Measurements from ENCODE around the gene OR1E2.
"Not testable (repeated sequence)": the region's sequence is repeated elsewhere in the genome, so short reads cannot be mapped to it uniquely, and the experiment has no call there.

The OR1E2 gene

GRCh38 chr17:3398310-3398709, 35.3 kb downstream of the OR1E2 start, which contains the start of gene OR1E1:
OR1E1 (minus strand) TSS chr17:3398410; CDS start chr17:3398410, 0 bp downstream.
- Histone ChIP-seq H3K4me1 (ENCODE audit: low read length) (no peaks in the 10 kb centered on the region), H3K9ac (ENCODE audit: low read length) (no peak within 1 kb of the TSS), H3K9me2 (replicated peaks; ENCODE audit: insufficient read depth, low read length) (no peaks in the 10 kb centered on the region), H3K9me3 (replicated peaks; ENCODE audit: insufficient read depth, low read length) (no peaks in the 10 kb centered on the region), H3K4me3 (ENCODE audit: low read length) (no peak within 1 kb of the TSS), H3K27me3 (replicated peaks; ENCODE audit: insufficient read depth, low read length) (no peaks in the 10 kb centered on the region), H3K27ac (ENCODE audit: low read length) (no peak within 1 kb of the TSS), H2AFZ (ENCODE audit: low read length) (no peak within 1 kb of the TSS), H4K20me1 (ENCODE audit: insufficient read depth, low read length) (no peaks in the 10 kb centered on the region), H3K79me2 (ENCODE audit: low read length) (no peaks in the 10 kb centered on the region), H3K36me3 (replicated peaks; ENCODE audit: insufficient read depth, low read length) (no peaks in the 10 kb centered on the region), H3K4me2 (ENCODE audit: low read depth, low read length) (no peak within 1 kb of the TSS), H3F3A (ENCODE audit: insufficient read depth, low read length) (no peaks in the 10 kb centered on the region)
- TF ChIP-seq EZH2phosphoT487 (IDR thresholded peaks at IDR 0.05; ENCODE audit: low read length) (no peak), CTCF (IDR thresholded peaks at IDR 0.05; ENCODE audit: low read length) (no peak), EZH2 (optimal IDR thresholded peaks at IDR 0.05; ENCODE audit: low read depth, low read length) (no peak)
- DNase-seq: no peak

GRCh38 chr17:3397801-3398200, 35.8 kb downstream of the OR1E2 start:
- H3K27me3 ChIP-seq (replicated peaks; ENCODE audit: insufficient read depth, low read length); H3K27ac ChIP-seq (ENCODE audit: low read length); H3K9me3 ChIP-seq (replicated peaks; ENCODE audit: insufficient read depth, low read length); H4K20me1 ChIP-seq (ENCODE audit: insufficient read depth, low read length); H3K4me2 ChIP-seq (ENCODE audit: low read depth, low read length); H3K36me3 ChIP-seq (replicated peaks; ENCODE audit: insufficient read depth, low read length); H3K4me3 ChIP-seq (ENCODE audit: low read length); H3K4me1 ChIP-seq (ENCODE audit: low read length); H3F3A ChIP-seq (ENCODE audit: insufficient read depth, low read length); H3K9ac ChIP-seq (ENCODE audit: low read length); H3K79me2 ChIP-seq (ENCODE audit: low read length); H2AFZ ChIP-seq (ENCODE audit: low read length); H3K9me2 ChIP-seq (replicated peaks; ENCODE audit: insufficient read depth, low read length); DNase-seq: not testable (repeated sequence)

- no peak for DNase-seq
Measured at GRCh38 chr17:3389791-3390190, 43.9 kb downstream of the OR1E2 start.

More at GRCh38 chr17:3389791-3390190, 43.9 kb downstream of the OR1E2 start:
- Histone ChIP-seq H3K27me3 (replicated peaks; ENCODE audit: insufficient read depth, low read length) (no peaks in the 10 kb centered on the region), H3K4me1 (ENCODE audit: low read length) (no peaks in the 10 kb centered on the region), H3K4me3 (ENCODE audit: low read length) (no peak overlapping the region), H3K9ac (ENCODE audit: low read length) (no peak overlapping the region), H3K79me2 (ENCODE audit: low read length) (no peaks in the 10 kb centered on the region), H3K9me3 (replicated peaks; ENCODE audit: insufficient read depth, low read length) (no peaks in the 10 kb centered on the region), H3F3A (ENCODE audit: insufficient read depth, low read length) (no peaks in the 10 kb centered on the region), H3K9me2 (replicated peaks; ENCODE audit: insufficient read depth, low read length) (no peaks in the 10 kb centered on the region), H3K27ac (ENCODE audit: low read length) (no peak overlapping the region), H2AFZ (ENCODE audit: low read length) (no peak overlapping the region), H4K20me1 (ENCODE audit: insufficient read depth, low read length) (no peaks in the 10 kb centered on the region), H3K4me2 (ENCODE audit: low read depth, low read length) (no peak overlapping the region), H3K36me3 (replicated peaks; ENCODE audit: insufficient read depth, low read length) (no peaks in the 10 kb centered on the region)
- TF ChIP-seq EZH2 (optimal IDR thresholded peaks at IDR 0.05; ENCODE audit: low read depth, low read length) (no peak), CTCF (IDR thresholded peaks at IDR 0.05; ENCODE audit: low read length) (no peak), EZH2phosphoT487 (IDR thresholded peaks at IDR 0.05; ENCODE audit: low read length) (no peak)
